ENCODE measurements around the gene CCDC88B. TPM values are rescaled to one million over a fixed set of nuclear protein-coding genes. Genes with fewer than 3 reads are reported as not detected.

CCDC88B gene
- total RNA-seq, 4 donors from 2014 or later: 7.6 to 9.4 (median 8.5) TPM

DNA sequence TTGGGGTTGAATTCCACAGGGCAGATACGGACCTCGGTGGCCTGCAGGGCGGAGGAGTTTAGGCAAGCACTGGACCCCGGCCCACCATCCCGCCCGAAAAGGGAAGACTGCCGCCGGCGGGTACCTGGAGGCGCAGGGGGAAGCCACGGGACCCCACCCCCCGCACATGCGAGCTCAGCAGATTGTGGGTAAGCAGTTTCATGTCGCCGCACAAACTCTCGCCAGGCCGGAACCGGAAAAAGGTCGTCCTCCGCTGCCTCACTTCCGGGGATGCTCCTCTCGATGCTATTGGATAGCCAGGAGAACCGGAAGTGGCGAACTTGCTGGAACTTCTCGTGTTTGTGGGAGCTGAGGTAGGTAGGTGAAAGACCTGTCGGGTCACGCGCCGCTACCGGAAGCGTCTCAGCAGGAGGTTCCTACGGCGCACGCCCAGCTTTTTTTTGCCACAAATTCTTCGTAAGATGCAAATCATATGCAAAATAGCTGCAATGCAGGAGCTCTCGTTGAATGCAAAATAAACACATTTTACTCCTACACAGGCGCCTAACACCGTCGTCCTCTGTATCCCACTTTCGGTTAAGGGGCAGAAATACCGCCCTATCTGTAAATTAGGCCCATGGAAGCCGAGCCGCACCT lies 22.6 kb upstream of the CCDC88B start, which contains the start of gene TRMT112:
TRMT112 (minus strand) TSS at position 235 of the 636 bp plus-strand sequence; CDS start at position 202, 33 bp downstream.
- peaks cover 0 to 58% of the 10 kb centered on the region in 2 donors for H3K36me3 ChIP-seq

DNA sequence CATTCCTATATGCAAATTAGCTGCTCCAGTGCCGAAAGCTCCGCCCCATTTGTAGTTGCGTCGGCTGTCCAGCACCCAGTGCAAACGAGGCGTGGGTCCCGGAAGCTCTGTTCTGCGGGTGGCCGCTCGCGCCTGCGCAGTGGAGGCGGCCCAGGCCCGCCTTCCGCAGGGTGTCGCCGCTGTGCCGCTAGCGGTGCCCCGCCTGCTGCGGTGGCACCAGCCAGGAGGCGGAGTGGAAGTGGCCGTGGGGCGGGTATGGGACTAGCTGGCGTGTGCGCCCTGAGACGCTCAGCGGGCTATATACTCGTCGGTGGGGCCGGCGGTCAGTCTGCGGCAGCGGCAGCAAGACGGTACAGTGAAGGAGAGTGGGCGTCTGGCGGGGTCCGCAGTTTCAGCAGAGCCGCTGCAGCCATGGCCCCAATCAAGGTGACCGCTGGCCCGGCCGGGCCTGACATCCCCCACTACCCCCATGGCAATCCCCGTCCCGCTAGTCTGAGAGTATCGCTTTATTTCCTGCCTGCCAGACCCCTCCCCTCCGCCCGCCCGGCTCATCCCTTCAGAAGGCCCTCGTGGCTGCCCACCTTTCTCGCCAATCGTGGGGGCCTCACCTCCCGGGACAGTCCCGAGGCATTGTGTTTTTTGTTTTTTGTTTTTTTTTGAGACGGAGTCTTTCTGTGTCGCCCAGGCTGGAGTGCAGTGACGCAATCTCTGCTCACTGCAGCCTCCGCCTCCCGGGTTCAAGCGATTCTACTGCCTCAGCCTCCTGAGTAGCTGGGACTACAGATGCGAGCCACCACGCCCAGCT lies 21.8 kb upstream of the CCDC88B start, which contains the start of gene PRDX5:
PRDX5 (plus strand) TSS at position 161 of the 805 bp plus-strand sequence; CDS start at position 256, 95 bp downstream.
- peak within 1 kb of the TSS; percentile 44 to 89 for H3K4me3 ChIP-seq
- no peaks in the 10 kb centered on the region for H3K27me3 ChIP-seq
- ATAC-seq: peak; percentile 93
- no peaks in the 10 kb centered on the region for H3K9me3 ChIP-seq
- peak; percentile 87 for TF ChIP-seq POLR2AphosphoS5 (IDR thresholded peaks at IDR 0.05)
- no peak for TF ChIP-seq EP300 (IDR thresholded peaks at IDR 0.05)
- TF ChIP-seq, protein P1, sequence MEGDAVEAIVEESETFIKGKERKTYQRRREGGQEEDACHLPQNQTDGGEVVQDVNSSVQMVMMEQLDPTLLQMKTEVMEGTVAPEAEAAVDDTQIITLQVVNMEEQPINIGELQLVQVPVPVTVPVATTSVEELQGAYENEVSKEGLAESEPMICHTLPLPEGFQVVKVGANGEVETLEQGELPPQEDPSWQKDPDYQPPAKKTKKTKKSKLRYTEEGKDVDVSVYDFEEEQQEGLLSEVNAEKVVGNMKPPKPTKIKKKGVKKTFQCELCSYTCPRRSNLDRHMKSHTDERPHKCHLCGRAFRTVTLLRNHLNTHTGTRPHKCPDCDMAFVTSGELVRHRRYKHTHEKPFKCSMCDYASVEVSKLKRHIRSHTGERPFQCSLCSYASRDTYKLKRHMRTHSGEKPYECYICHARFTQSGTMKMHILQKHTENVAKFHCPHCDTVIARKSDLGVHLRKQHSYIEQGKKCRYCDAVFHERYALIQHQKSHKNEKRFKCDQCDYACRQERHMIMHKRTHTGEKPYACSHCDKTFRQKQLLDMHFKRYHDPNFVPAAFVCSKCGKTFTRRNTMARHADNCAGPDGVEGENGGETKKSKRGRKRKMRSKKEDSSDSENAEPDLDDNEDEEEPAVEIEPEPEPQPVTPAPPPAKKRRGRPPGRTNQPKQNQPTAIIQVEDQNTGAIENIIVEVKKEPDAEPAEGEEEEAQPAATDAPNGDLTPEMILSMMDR (IDR thresholded peaks at IDR 0.05): peak in 3 of 4 experiments; percentile 42 to 74 (median 49)
- TF ChIP-seq POLR2A (IDR thresholded peaks at IDR 0.05): peak; percentile 83 to 86
- peak within 1 kb of the TSS; percentile 78 to 97 (median 96) for H3K27ac ChIP-seq
- peaks cover 0 to 65% of the 10 kb centered on the region in 2 donors for H3K36me3 ChIP-seq
- peaks cover 0 to 49% (median 14%) of the 10 kb centered on the region in 3 donors for H3K4me1 ChIP-seq
- 0% methylated on average over 6 to 15 of the region's 61 CpGs for WGBS, 2 donors (ENCODE audit: low coverage in 1 of 2)

More for the DNA sequence above, 22.6 kb upstream of the CCDC88B start, which contains the start of gene TRMT112:
- peak; percentile 89 for ATAC-seq
- Histone ChIP-seq H3K27ac (peak within 1 kb of the TSS; percentile 78 to 97 (median 96)), H3K4me1 (peaks cover 0 to 56% (median 14%) of the 10 kb centered on the region in 3 donors), H3K9me3 (no peaks in the 10 kb centered on the region), H3K4me3 (peak within 1 kb of the TSS; percentile 44 to 89), H3K27me3 (no peaks in the 10 kb centered on the region)
- whole genome bisulfite sequencing, 2 donors (ENCODE audit: low coverage in 1 of 2): 0 to 2% methylated on average over 1 to 11 of the region's 43 CpGs
- peak; percentile 95 for TF ChIP-seq POLR2AphosphoS5 (IDR thresholded peaks at IDR 0.05)
- peak; percentile 80 to 84 for TF ChIP-seq POLR2A (IDR thresholded peaks at IDR 0.05)
- no peak for TF ChIP-seq EP300 (IDR thresholded peaks at IDR 0.05)
- TF ChIP-seq, protein P1 (IDR thresholded peaks at IDR 0.05): no peak

DNA sequence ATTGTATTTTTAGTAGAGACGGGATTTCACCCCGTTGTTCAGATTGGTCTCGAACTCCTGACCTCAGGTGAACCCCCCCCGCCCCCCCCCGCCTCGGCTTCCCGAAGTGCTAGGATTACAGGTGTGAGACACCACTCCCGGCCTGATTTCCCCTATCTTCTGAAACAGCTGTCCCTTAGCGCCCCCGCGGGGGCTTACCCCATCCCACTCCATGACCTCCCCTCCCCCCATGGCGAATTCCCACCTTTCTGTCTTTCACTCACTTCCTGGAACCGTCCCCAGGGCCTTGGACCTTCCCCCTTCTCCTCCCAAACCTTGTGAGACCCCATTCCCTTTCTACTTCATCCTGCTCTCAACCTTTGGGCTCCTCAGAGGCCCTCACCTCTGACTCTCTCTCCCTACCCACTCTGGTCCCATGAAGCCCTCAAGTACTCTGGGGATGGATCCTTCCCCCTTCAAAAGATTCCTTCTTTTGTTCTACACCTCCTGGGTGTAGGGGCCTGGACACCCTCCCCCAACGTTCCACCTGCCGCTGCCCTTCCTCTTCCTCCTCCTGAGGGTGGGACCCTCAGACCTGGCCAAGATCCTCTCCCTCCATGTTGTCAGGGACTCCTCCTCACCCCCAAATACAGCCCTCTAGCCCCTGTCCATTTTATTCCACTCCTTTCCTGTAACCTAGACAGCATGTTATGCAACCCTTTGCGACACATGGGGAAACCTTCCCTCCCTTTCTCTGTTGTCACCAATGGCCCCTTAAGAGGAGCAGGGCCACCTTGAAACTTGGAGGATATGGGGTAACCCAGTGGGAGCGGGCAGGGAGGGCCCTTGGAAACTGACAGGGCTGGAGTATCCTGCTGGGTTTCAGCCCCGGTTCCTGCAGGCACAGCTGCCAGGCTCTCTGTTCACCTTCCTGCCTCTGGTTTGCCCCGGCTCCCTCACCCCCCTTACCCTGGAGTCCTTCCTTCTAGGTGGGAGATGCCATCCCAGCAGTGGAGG lies 20.9 kb upstream of the CCDC88B start:
- no peak for TF ChIP-seq POLR2AphosphoS5 (IDR thresholded peaks at IDR 0.05)
- TF ChIP-seq, protein P1 (IDR thresholded peaks at IDR 0.05): no peak
- TF ChIP-seq EP300 (IDR thresholded peaks at IDR 0.05): no peak
- no peak for ATAC-seq
- peaks cover 0 to 40% (median 14%) of the 10 kb centered on the region in 3 donors for H3K4me1 ChIP-seq
- peak overlapping the region; percentile 78 to 97 (median 96) for H3K27ac ChIP-seq
- H3K36me3 ChIP-seq: peaks cover 0 to 57% of the 10 kb centered on the region in 2 donors
- peak overlapping the region; percentile 44 to 89 for H3K4me3 ChIP-seq
- H3K27me3 ChIP-seq: no peaks in the 10 kb centered on the region
- 8 to 25% methylated on average over 9 to 10 of the region's 19 CpGs for WGBS, 2 donors (ENCODE audit: low coverage in 1 of 2)
- H3K9me3 ChIP-seq: no peaks in the 10 kb centered on the region

DNA sequence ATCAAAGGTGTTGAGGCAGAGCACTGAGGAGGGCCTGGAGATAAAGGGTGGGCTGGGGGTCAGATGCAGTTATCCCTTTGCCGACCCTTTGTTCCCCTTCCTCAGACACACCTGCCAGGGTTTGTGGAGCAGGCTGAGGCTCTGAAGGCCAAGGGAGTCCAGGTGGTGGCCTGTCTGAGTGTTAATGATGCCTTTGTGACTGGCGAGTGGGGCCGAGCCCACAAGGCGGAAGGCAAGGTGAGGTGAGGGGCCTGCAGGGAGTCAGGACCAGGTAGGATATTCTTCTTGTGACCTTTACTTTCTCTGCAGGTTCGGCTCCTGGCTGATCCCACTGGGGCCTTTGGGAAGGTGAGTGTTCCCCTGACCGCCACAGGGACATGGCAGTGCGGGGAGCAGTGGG lies 19.4 kb upstream of the CCDC88B start:
- H3K27me3 ChIP-seq: no peaks in the 10 kb centered on the region
- H3K4me1 ChIP-seq: peaks cover 0 to 31% (median 14%) of the 10 kb centered on the region in 3 donors
- WGBS, 2 donors (ENCODE audit: low coverage in 1 of 2): 93% methylated on average over 3 of the region's 7 CpGs; no CpG with 5 or more reads in 1 of the 2 donors
- no peak overlapping the region for H3K4me3 ChIP-seq
- H3K36me3 ChIP-seq: peaks cover 0 to 42% of the 10 kb centered on the region in 2 donors
- no peak for ATAC-seq
- TF ChIP-seq POLR2AphosphoS5 (IDR thresholded peaks at IDR 0.05) (no peak), POLR2A (IDR thresholded peaks at IDR 0.05) (no peak), EP300 (IDR thresholded peaks at IDR 0.05) (no peak)
- TF ChIP-seq, protein P1 (IDR thresholded peaks at IDR 0.05): no peak
- H3K27ac ChIP-seq: no peak overlapping the region
- H3K9me3 ChIP-seq: no peaks in the 10 kb centered on the region

Measured in gastroesophageal sphincter (tissue), 4 donors.